ENCODE measurements around the gene PSMD14. TPM values are rescaled to one million over a fixed set of nuclear protein-coding genes. Genes with fewer than 3 reads are reported as not detected.

PSMD14 gene
- total RNA-seq, 2 donors from 2014 or later = 6.6 to 26.2 TPM

DNA sequence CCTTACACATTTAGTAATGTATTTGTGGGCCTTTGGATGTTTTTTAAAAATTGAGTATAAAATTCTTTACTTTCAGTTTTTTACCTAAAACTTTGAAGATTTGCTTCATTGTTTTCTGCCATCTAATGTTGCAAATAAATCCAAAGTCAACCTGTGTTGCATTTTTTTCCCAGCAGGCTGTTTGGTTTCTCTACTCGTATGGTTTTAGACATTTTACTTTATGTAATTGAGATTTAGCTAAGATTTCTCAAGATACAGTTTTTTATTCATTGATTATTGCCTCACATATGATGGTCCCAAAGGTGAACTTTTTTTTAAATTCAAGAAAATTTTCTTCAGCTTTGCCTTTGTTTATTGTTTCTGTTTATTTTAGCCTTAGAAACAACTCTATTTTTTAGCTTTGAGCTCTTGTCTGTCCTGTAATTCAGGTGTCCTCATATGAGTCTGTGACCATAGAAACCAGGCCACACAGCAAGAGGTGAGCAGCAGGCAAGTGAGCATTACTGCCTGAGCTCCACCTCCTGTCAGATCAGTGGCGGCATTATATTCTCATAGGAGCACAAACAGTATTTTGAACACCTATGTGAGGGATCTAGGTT is 54.4 kb downstream of the PSMD14 start:
- WGBS, 2 donors = 96 to 97% methylated on average over 2 of the region's 2 CpGs

DNA sequence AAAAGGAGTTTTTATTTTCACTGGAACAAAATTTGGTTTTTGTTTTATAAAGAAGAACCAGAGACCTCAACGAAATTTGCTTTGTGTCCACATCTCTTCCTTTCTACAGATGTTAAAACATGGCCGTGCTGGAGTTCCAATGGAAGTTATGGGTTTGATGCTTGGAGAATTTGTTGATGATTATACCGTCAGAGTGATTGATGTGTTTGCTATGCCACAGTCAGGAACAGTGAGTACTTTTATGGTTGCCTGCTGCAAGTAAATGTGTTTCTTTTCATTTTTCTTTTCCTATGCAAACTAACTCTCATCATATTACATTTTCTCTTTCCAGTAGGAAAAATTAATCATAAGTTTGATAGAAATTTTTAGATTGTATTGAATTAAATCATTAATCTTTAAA is 59.5 kb downstream of the PSMD14 start:
- no peak for ATAC-seq
- TF ChIP-seq CTCF (IDR thresholded peaks at IDR 0.05) = no peak
- no peak for TF ChIP-seq POLR2A (IDR thresholded peaks at IDR 0.05)
- Histone ChIP-seq H3K27me3 (no peaks in the 10 kb centered on the region), H3K4me3 (no peak overlapping the region), H3K4me1 (no peaks in the 10 kb centered on the region), H3K9me3 (no peaks in the 10 kb centered on the region), H3K27ac (no peak overlapping the region), H3K36me3 (replicated peaks in 1 of 2; ENCODE audit: insufficient read depth in 1 of 2, low read depth in 2 of 2) (peaks cover 0 to 3% of the 10 kb centered on the region in 2 donors)
- DNase-seq = no peak
- WGBS, 2 donors = 65 to 77% methylated on average over 3 of the region's 3 CpGs
- intact Hi-C loops (cut with DNase I) = no loop called here

More for the DNA sequence above, 54.4 kb downstream of the PSMD14 start:
- intact Hi-C loops (cut with DNase I) = no loop called here
- DNase-seq (no peak), ATAC-seq (no peak)
- H3K9me3 ChIP-seq = no peaks in the 10 kb centered on the region
- H3K4me3 ChIP-seq = no peak overlapping the region
- H3K4me1 ChIP-seq = no peaks in the 10 kb centered on the region
- H3K27me3 ChIP-seq = no peaks in the 10 kb centered on the region
- H3K36me3 ChIP-seq (replicated peaks in 1 of 2; ENCODE audit: insufficient read depth in 1 of 2, low read depth in 2 of 2) = no peaks in the 10 kb centered on the region
- no peak for TF ChIP-seq POLR2A (IDR thresholded peaks at IDR 0.05)
- no peak for TF ChIP-seq CTCF (IDR thresholded peaks at IDR 0.05)
- no peak overlapping the region for H3K27ac ChIP-seq

- intact Hi-C loops (cut with DNase I) = no loop called here
- Histone ChIP-seq H3K36me3 (replicated peaks in 1 of 2; ENCODE audit: insufficient read depth in 1 of 2, low read depth in 2 of 2) (peaks cover 0 to 3% of the 10 kb centered on the region in 2 donors), H3K4me1 (no peaks in the 10 kb centered on the region), H3K27me3 (no peaks in the 10 kb centered on the region), H3K4me3 (no peak overlapping the region), H3K27ac (no peak overlapping the region), H3K9me3 (no peaks in the 10 kb centered on the region)
- TF ChIP-seq CTCF (IDR thresholded peaks at IDR 0.05) (no peak), POLR2A (IDR thresholded peaks at IDR 0.05) (no peak)
- no peak for ATAC-seq
- WGBS, 2 donors = 85 to 90% methylated on average over 2 of the region's 2 CpGs
- DNase-seq = no peak
These were observed 61.1 kb downstream of the PSMD14 start for GRCh38 chr2:161369311-161369710.

- Histone ChIP-seq H3K4me3 (no peak overlapping the region), H3K27me3 (no peaks in the 10 kb centered on the region), H3K36me3 (replicated peaks in 1 of 2; ENCODE audit: insufficient read depth in 1 of 2, low read depth in 2 of 2) (peaks cover 0 to 3% of the 10 kb centered on the region in 2 donors), H3K9me3 (no peaks in the 10 kb centered on the region), H3K27ac (no peak overlapping the region), H3K4me1 (no peaks in the 10 kb centered on the region)
- intact Hi-C loops (cut with DNase I) = no loop called here
- TF ChIP-seq CTCF (IDR thresholded peaks at IDR 0.05) = no peak
- no peak for TF ChIP-seq POLR2A (IDR thresholded peaks at IDR 0.05)
- WGBS, 2 donors = 69 to 76% methylated on average over 3 of the region's 3 CpGs
- ATAC-seq (no peak), DNase-seq (no peak)
These were observed 62.8 kb downstream of the PSMD14 start for GRCh38 chr2:161370981-161371380.

GRCh38 chr2:161371869-161372268 is 63.6 kb downstream of the PSMD14 start:
- Histone ChIP-seq H3K9me3 (no peaks in the 10 kb centered on the region), H3K36me3 (replicated peaks in 1 of 2; ENCODE audit: insufficient read depth in 1 of 2, low read depth in 2 of 2) (peaks cover 0 to 3% of the 10 kb centered on the region in 2 donors), H3K4me1 (no peaks in the 10 kb centered on the region), H3K27ac (no peak overlapping the region), H3K4me3 (no peak overlapping the region), H3K27me3 (no peaks in the 10 kb centered on the region)
- intact Hi-C loops (cut with DNase I) = no loop called here
- ATAC-seq = no peak
- 42 to 54% methylated on average over 1 of the region's 1 CpG for WGBS, 2 donors
- no peak for DNase-seq
- TF ChIP-seq CTCF (IDR thresholded peaks at IDR 0.05) = no peak
- no peak for TF ChIP-seq POLR2A (IDR thresholded peaks at IDR 0.05)

Measured in body of pancreas (tissue), 4 donors.